ENCODE results near the gene UBXN1. TPM values are rescaled to one million over a fixed set of nuclear protein-coding genes. Genes with fewer than 3 reads are reported as not detected.

UBXN1 gene
- total RNA-seq: 103 and 276 TPM in 2 replicates

DNA sequence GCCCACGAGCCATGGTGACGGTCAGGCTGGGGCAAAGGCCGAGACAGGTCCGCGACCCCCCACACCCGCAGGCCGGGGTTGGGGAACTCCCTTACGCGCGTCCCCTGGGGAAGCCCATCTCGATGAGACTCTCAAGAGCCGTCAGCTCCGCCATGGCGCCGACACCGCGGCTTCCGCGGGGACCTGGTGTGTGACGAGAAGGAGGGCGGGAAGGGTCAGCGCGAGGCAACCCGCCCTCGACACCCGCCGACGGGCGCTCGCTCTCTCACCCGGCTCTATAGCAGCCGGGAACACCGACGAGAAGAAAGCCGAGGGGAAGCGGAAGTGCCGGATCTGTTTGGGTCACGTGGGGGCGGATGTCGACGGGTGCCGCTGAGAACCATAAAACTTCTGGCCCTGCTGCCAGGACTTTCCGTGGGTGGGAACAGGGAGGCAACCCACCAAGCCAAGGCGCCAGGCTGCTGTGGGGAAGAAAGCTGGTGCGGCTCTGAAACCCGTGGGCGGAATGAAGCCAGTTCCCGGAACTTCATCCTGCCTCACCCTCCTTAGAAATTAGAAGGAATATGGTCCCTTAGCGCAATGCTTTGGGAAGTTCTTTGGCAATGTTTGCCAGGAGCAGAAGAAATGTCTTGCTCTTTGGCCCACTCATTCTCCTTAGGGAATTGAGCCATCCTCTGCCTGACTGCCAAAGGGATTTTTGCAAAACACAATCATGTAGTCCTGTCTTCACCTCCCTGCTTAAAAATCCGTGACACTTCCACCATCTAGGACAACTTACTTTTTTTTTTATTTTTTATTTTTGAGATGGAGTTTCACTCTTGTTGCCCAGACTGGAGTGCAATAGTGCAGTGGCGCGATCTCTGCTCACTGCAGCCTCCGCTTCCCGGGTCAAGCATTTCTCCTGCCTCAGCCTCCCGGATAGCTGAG lies at the start of gene UBXN1:
Gene UBXN1, minus strand, starts transcription at position 304 of the 927 bp plus-strand sequence. Its CDS starts 150 bp downstream, at position 154.

DNA sequence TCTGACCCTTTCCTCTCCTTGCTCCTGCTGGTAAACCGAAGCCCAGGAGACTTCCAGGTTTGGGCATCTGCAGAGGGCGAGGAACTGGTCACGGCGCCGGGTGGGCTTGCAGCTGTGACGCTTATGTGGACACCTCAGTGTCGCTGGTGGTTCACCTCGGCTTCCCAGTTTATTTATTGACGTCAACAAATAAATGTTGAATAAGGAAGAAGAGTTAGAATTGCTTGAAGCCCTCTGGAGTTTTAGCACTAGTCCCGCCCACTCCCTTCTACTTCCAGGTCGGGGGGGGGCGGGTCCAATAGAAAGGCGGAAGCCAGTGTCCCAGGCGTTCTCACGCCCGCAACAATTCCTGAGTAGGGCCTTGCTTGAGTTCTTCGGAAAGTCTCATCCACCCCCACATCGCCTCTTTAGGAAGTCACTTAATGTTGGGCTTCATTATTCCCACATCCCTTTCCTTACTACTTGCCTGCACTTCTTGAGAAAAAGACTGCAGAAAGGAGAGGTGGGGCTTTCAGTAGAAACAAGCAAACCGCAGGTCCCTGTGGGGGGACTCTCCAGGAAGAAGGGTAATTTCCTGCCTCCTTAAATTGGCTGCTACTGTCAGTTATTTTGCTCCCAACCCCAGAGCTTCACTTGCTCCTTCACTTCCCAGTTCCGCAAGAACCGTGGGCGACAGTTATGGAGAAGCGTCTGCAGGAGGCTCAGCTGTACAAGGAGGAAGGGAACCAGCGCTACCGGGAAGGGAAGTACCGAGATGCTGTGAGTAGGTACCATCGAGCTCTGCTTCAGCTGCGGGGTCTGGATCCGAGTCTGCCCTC lies 49.5 kb upstream of the UBXN1 start, which contains the start of gene TTC9C:
Gene TTC9C, plus strand, starts transcription at position 316 of the 818 bp plus-strand sequence. Its CDS starts 363 bp downstream, at position 679.

DNA sequence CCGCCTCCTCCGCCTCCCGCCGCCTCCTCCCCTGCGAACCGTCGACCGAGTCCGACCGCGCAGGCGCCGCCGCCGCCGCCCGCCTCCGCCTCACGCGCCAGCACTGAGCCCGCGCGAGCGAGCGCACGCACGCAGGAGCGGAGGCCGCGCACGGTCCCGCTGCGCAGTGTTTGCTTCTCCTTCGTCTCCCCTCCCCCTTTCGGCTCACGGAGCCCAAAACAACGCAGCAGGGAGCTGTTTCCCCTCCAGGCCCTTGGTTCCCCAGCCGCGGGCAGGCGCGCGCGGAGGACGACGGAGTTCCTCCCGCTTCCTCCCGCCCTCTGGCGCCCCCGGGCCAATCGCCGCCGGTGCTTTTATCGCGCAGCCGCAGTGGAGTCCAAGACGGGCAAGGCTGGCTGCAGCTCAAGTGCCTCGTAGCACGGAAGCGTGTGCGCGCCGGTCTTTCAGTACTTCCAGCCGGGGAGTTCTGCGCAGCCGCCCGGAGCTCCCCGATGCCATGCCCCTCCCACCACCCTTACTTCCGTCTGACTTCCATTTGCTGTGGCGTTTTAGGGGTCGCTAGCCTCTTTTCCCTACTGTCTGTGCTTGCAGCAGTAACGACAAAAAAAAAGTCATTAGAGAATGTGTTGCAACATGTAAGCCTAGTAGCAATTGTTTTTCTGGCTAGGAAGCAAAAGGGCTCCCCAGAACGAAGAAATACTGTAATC lies 48.4 kb upstream of the UBXN1 start, which contains the start of gene HNRNPUL2:
Gene HNRNPUL2, minus strand, starts transcription at position 293 of the 707 bp plus-strand sequence. CDS start 301 bp downstream, outside the sequence.

GRCh38 chr11:62707277-62707861 lies 28.5 kb upstream of the UBXN1 start, which contains the start of the genes BSCL2 and GNG3:
BSCL2 (minus strand) TSS chr11:62707424; CDS start chr11:62707195, 229 bp downstream.
GNG3 (plus strand) TSS chr11:62707676; CDS start chr11:62708296, 620 bp downstream.

DNA sequence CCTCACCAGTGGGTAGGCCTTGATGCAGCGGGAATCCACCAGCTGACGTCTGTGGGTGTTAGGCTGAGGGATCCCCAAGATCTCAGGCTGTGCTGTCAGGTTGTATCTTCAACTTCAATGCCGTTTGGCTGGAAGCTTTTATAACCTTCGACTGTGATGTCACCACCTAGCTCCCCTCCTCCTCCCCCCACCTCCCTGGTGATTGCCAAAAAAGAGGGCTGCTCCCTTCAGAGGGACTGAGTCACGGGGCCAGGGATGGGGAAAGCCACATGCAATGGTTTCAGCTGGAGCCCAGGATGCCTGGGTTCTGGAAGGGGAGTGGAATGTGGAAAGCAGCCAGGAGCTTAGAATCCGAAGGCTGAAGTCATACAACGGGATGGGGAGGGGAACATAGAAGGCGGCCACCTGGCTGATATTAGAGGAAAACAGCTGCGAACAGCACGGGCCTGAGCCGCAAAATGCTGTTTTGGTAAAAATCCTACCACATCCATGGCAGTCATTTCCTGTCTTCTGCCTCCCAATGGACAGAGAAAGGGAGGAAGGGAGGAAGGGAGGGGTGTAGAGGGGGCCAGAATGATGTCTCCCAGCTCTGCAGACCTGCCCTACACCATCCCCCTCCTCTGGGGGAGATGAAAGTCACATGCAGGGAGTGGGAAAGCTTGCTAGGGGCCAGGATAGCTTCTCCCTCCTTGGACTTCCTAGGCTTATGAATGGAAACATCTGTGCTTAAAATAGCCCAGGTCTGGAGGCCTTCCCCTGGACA lies 10.7 kb upstream of the UBXN1 start, which contains the start of gene LRRN4CL:
Gene LRRN4CL, minus strand, starts transcription at position 110 of the 763 bp plus-strand sequence. CDS start 1,022 bp downstream, outside the sequence.

GRCh38 chr11:62671608-62672389 lies 7.1 kb downstream of the UBXN1 start, which contains the start of the genes LBHD1 and UQCC3:
LBHD1 (minus strand) TSS chr11:62672267; CDS start chr11:62670031, 2,236 bp downstream.
UQCC3 (plus strand) TSS chr11:62671673; CDS start chr11:62671746, 73 bp downstream.

GRCh38 chr11:62665075-62665598 lies 13.7 kb downstream of the UBXN1 start, which contains the start of the genes C11orf98 and CSKMT:
C11orf98 (minus strand) TSS chr11:62665210; CDS start chr11:62665169, 41 bp downstream.
CSKMT (plus strand) TSS chr11:62665312; CDS start chr11:62665880, 568 bp downstream.

GRCh38 chr11:62645946-62646824 lies 32.7 kb downstream of the UBXN1 start, which contains the start of gene GANAB:
GANAB (minus strand) TSS chr11:62646613; CDS start chr11:62646599, 14 bp downstream.

Other genes with a start within 250 kb of the UBXN1 start
- 358 and 476 TPM in 2 replicates for gene AHNAK, start 132.3 kb downstream of the UBXN1 start, total RNA-seq
- gene EEF1G, start 105.2 kb downstream of the UBXN1 start, total RNA-seq: 2,284 and 3,184 TPM in 2 replicates
- gene TUT1, start 87.5 kb downstream of the UBXN1 start, total RNA-seq: 5.0 and 7.9 TPM in 2 replicates
- 59.9 and 63.9 TPM in 2 replicates for gene MTA2, start 77.2 kb downstream of the UBXN1 start, total RNA-seq
- gene EML3, start 66.3 kb downstream of the UBXN1 start, total RNA-seq: 36.8 and 40.0 TPM in 2 replicates
- gene ROM1, start 65.8 kb downstream of the UBXN1 start, total RNA-seq: 21.1 and 28.0 TPM in 2 replicates
- gene B3GAT3, start 57.1 kb downstream of the UBXN1 start, total RNA-seq: 35.5 and 50.5 TPM in 2 replicates
- 226 and 265 TPM in 2 replicates for gene GANAB, start 32.5 kb downstream of the UBXN1 start, total RNA-seq
- gene INTS5, start 25.8 kb downstream of the UBXN1 start, total RNA-seq: 19.7 and 23.8 TPM in 2 replicates
- gene C11orf98, start 13.9 kb downstream of the UBXN1 start, total RNA-seq: 24.9 and 34.9 TPM in 2 replicates
- gene CSKMT, start 13.8 kb downstream of the UBXN1 start, total RNA-seq: 4.9 and 11.0 TPM in 2 replicates
- gene UQCC3, start 7.4 kb downstream of the UBXN1 start, total RNA-seq: 10.3 and 11.5 TPM in 2 replicates
- gene LBHD1, start 6.8 kb downstream of the UBXN1 start, total RNA-seq: 2.6 and 4.5 TPM in 2 replicates
- gene LRRN4CL, start 10.5 kb upstream of the UBXN1 start, total RNA-seq: 5.3 and 18.2 TPM in 2 replicates
- 35.5 and 69.3 TPM in 2 replicates for gene BSCL2, start 28.4 kb upstream of the UBXN1 start, total RNA-seq
- not detected in 2 replicates for gene GNG3, start 28.6 kb upstream of the UBXN1 start, total RNA-seq
- 7.5 and 10.1 TPM in 2 replicates for gene HNRNPUL2, start 48.4 kb upstream of the UBXN1 start, total RNA-seq
- 33.3 and 34.9 TPM in 2 replicates for gene TTC9C, start 49.4 kb upstream of the UBXN1 start, total RNA-seq
- 6.1 and 8.3 TPM in 2 replicates for gene ZBTB3, start 75.1 kb upstream of the UBXN1 start, total RNA-seq
- 77.4 and 86.6 TPM in 2 replicates for gene POLR2G, start 82.5 kb upstream of the UBXN1 start, total RNA-seq
- 13.7 and 17.6 TPM in 2 replicates for gene TAF6L, start 92.3 kb upstream of the UBXN1 start, total RNA-seq
- gene TMEM179B, start 108.3 kb upstream of the UBXN1 start, total RNA-seq: 75.6 and 85.9 TPM in 2 replicates
- 31.0 and 34.3 TPM in 2 replicates for gene TMEM223, start 112.9 kb upstream of the UBXN1 start, total RNA-seq
- 26.2 and 38.2 TPM in 2 replicates for gene NXF1, start 126.4 kb upstream of the UBXN1 start, total RNA-seq
- 30.7 and 35.2 TPM in 2 replicates for gene STX5, start 153.0 kb upstream of the UBXN1 start, total RNA-seq
- not detected in 2 replicates for gene TEX54, start 153.8 kb upstream of the UBXN1 start, total RNA-seq
- 40.7 and 56.0 TPM in 2 replicates for gene WDR74, start 160.5 kb upstream of the UBXN1 start, total RNA-seq
- gene SLC3A2, start 201.8 kb upstream of the UBXN1 start, total RNA-seq: 211 and 250 TPM in 2 replicates
- not detected in 2 replicates for gene CHRM1, start 242.3 kb upstream of the UBXN1 start, total RNA-seq